IPS DF 6.9 (cell line): ENCODE measurements around the gene LINC01488.

Experiments
- DNase-seq: peaks from one replicate; pipeline ENCODE4 v3.0.0-alpha.2; 2013; ENCODE audit warnings: low read depth, low spot score
- H3K27ac ChIP-seq: one replicate; pipeline ENCODE4 v1.5.1; 2013; ENCODE audit warnings: low read length, control low read depth
- H3K27me3 ChIP-seq: 2 replicates; pipeline ENCODE4 v1.6.1; 2013; ENCODE audit warnings: mild to moderate bottlenecking, low read length; ENCODE audit not compliant: control insufficient read depth, insufficient read depth
- H3K36me3 ChIP-seq: 2 replicates; pipeline ENCODE4 v1.6.1; 2013; ENCODE audit warnings: low read length; ENCODE audit not compliant: control insufficient read depth, insufficient read depth
- H3K4me1 ChIP-seq: 2 replicates; pipeline ENCODE4 v1.6.1; 2013; ENCODE audit warnings: low read length; ENCODE audit not compliant: control insufficient read depth, insufficient read depth
- H3K4me3 ChIP-seq: 2 replicates; pipeline ENCODE4 v1.5.1; 2013; ENCODE audit warnings: mild to moderate bottlenecking, low read length
- H3K9me3 ChIP-seq: 2 replicates; pipeline ENCODE4 v1.6.1; 2013; ENCODE audit warnings: low read length, inconsistent platforms; ENCODE audit not compliant: control insufficient read depth, insufficient read depth
- WGBS: extraction: QIAGEN DNeasy Blood & Tissue Kit; methylation state at CpG from one replicate; pipeline ENCODE4 v1.1.7; 2013; ENCODE audit warnings: mixed read lengths, missing lambda C conversion rate; ENCODE audit not compliant: insufficient read length, insufficient coverage; 5-methylcytosine and 5-hydroxymethylcytosine counted together

Gene LINC01488

DNA sequence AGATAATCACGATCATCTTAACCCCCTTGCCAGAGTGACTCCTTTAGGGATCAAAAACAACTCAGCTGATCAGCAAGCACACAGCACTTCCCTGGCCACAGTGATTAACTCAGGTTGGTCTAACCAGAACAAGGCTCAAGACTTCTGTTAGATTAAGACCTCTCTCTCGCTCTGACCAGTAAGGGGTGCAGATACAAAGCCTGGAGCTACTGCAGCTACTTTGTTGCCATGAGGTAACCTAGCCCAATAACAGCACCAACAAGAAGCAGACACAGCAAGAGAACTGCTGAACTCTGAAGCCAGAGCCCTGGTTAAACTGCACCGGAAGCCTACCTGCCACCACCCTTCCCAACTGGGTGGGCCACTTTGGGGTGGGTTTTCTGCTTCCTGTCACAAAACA is 42.0 kb downstream of the LINC01488 start:
- no peak overlapping the region for H3K27ac ChIP-seq
- no peaks in the 10 kb centered on the region for H3K9me3 ChIP-seq
- peaks cover 3% of the 10 kb centered on the region for H3K4me1 ChIP-seq
- no CpG with 5 or more reads among the region's 3 CpGs for WGBS
- DNase-seq, result no peak
- H3K4me3 ChIP-seq, result no peak overlapping the region
- no peaks in the 10 kb centered on the region; the same call in 1 of the 2 replicates for H3K36me3 ChIP-seq
- H3K27me3 ChIP-seq, result no peaks in the 10 kb centered on the region

DNA sequence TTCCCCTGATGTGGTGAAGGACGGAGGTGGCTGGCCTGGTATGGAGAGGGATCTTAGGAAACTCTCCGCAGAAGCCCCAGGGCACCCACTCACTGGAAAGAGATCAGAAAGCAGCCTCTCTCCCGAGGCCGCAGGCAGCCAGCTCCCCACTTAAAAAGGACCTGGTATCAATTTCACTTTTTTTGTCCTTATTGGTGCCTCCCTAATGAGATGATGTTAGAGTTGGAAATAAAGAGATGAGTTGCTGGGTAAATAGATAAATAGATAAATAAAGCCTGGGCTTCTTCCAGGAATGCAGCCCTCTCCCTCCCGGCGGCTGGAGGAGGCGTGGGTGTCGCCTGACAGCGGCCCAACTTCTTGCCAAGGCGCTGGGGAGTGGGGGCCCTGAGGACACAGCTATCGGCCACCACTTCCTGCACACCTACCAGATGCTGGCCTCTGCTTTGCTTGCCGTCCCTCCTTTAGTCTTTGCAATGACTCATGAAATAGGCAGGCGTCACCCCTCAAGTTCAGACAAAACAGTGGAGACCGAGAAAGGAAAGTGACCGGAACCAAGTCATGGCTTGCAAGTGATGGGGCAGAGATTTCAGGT is 42.9 kb downstream of the LINC01488 start:
- Histone ChIP-seq H3K36me3 (no peaks in the 10 kb centered on the region; the same call in 1 of the 2 replicates), H3K9me3 (no peaks in the 10 kb centered on the region), H3K4me1 (peaks cover 3% of the 10 kb centered on the region), H3K4me3 (no peak overlapping the region), H3K27me3 (no peaks in the 10 kb centered on the region), H3K27ac (no peak overlapping the region)
- no peak for DNase-seq
- no CpG with 5 or more reads among the region's 15 CpGs for WGBS

DNA sequence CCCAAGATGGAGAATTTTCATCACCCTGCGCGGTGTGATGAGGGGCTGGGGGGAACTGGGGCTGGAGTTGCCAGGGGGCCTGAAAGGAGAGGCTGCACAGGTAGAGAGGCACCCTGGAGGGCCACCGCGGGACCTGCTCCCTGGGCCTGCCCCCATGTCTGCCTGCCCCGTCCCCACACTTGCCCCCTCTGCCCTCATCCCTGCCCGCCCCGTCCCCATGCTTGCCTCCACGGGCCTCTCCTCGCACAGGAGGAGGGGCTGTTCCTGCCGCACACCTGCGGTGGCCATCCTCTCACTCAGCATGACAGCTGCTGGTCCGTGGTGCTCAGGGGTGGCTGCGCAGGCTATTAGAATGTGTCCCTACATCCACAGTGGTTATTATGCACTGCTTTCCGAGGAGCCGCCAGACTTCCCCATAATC is 43.5 kb downstream of the LINC01488 start:
- Histone ChIP-seq H3K9me3 (no peaks in the 10 kb centered on the region), H3K4me1 (peaks cover 3% of the 10 kb centered on the region), H3K27me3 (no peaks in the 10 kb centered on the region), H3K27ac (no peak overlapping the region), H3K4me3 (no peak overlapping the region), H3K36me3 (no peaks in the 10 kb centered on the region; the same call in 1 of the 2 replicates)
- no peak for DNase-seq
- no CpG with 5 or more reads among the region's 15 CpGs for WGBS

DNA sequence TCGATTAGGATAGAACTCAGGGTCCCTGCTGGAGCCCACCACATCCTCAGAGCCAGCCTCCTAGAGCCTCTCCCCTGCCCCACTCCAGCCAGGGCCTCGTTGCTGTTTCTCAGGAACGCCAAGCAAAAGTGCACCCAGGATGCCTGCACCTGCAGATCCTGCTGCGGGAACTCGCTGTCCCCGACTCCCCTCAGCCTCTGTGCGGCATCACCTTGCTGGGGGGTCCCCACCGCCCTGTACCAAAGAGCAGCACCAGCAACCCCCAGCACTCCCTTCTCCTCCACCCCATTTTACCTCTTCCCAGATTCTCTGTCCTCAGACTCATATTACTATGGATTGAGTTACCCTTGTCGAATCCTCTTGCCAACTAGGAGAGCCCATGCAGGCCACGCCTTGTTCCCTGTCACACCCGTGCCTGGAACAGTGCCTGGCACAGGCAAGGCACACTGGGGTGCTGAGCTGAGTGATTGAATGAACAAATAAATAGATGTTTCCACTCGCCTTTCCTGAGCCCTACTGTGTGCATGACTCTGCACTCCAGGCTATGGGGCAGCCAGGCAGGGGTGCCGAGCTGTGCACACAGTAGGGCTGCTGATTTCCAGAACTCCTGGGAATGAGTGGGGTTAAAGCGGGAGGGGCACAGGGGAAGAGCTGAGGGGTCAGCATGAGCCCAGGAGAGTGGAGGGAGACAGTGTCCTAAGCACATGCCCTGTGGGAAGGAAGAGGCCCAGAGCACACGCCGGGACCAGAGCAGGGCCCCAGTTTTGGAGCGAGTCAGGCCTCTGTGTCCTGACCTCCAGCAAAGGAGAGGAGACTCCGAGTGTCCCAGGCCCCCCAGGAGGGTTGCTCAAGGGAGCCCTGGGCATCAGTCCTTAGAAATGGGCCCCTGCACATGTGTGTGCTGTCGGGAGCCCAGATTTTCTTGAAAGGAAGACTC is 44.3 kb downstream of the LINC01488 start:
- no CpG with 5 or more reads among the region's 19 CpGs for WGBS
- no peaks in the 10 kb centered on the region for H3K27me3 ChIP-seq
- H3K36me3 ChIP-seq, result no peaks in the 10 kb centered on the region; the same call in 1 of the 2 replicates
- no peak overlapping the region for H3K4me3 ChIP-seq
- H3K27ac ChIP-seq, result no peak overlapping the region
- no peak for DNase-seq
- H3K4me1 ChIP-seq, result peaks cover 3% of the 10 kb centered on the region
- no peaks in the 10 kb centered on the region for H3K9me3 ChIP-seq

DNA sequence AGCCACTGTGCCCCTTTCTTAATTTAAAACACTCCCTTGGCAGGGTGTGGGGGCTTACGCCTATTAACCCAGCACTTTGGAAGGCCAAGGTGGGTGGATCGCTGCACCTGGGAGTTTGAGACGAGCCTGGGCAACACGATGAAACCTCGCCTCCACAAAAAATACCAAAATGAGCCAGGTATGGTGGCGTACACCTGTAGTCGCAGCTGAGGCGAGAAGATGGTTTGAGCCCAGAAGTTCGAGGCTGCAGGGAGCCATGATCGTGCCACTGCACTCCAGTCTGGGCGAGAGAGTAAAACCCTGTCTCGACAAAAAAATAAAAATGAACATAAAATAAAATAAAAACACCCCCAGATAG is 45.0 kb downstream of the LINC01488 start:
- H3K4me1 ChIP-seq, result peaks cover 2% of the 10 kb centered on the region
- DNase-seq, result no peak

DNA sequence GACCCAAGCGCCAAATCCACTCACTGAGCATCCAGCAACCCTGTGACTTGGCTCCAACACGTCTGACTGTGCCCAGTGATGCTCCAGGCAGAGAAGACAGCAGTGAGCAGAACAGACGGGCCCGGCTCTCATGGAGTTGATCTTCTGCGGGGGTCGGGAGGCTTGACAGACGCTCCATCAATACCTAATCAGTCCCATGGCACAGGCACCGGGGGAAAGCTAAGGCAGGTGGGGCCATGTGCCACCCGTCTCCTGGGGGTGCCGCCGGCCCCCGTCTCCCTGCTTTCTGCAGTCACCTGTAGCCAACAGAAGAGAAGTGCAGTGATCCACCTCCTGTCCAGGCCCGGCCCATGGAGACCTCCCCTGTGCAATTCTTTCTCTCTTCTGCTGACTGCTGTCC is 47.5 kb downstream of the LINC01488 start:
- no CpG with 5 or more reads among the region's 13 CpGs for WGBS
- peaks cover 2% of the 10 kb centered on the region for H3K4me1 ChIP-seq
- no peak overlapping the region for H3K4me3 ChIP-seq
- H3K9me3 ChIP-seq, result no peaks in the 10 kb centered on the region
- H3K27me3 ChIP-seq, result no peaks in the 10 kb centered on the region
- no peak for DNase-seq
- H3K36me3 ChIP-seq, result no peaks in the 10 kb centered on the region; the same call in 1 of the 2 replicates
- H3K27ac ChIP-seq, result no peak overlapping the region

More for the DNA sequence above, 45.0 kb downstream of the LINC01488 start:
- no peaks in the 10 kb centered on the region for H3K27me3 ChIP-seq
- no peaks in the 10 kb centered on the region for H3K9me3 ChIP-seq
- no peak overlapping the region for H3K4me3 ChIP-seq
- no peaks in the 10 kb centered on the region; the same call in 1 of the 2 replicates for H3K36me3 ChIP-seq
- no CpG with 5 or more reads among the region's 12 CpGs for WGBS
- no peak overlapping the region for H3K27ac ChIP-seq

DNA sequence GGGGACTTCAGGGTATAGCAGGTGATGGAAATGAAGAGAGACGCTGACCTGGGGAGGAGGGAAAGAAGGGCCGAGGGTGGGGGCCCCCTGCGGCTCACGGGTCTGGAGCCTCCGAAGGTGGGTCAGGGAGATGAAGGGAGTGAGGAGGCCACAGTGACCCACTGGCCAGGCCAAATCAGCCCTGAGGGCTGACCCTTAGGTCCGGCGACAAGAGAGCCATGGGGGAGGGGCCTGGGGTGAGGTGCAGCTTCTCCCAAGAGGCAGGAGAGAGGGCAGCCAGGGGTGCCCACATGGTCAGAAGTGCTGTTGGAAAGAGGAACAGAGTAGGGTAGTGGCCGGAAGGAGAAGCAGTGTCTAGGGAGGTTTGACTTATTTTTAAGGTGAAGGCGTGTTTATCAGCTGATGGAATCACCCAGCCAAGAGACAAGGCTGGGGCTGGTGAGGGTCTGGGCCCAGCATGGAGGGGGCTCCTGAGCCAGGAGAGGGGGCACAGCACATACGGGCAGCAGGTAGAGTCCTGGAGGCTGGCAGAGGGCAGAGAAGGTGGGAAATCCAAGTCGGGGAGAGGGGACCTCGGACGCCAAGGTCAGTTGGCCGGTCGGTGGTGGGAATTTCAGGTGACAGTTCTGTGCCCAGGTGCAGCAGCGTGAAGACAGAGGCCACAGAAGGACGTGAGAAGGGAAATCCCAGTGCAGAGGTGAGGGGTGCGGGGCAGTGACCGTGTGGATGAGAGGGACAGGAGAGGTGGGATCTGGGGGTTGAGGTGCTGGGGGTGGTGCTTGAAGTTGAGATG is 49.0 kb downstream of the LINC01488 start:
- no peaks in the 10 kb centered on the region for H3K27me3 ChIP-seq
- DNase-seq, result no peak
- WGBS, result no CpG with 5 or more reads among the region's 19 CpGs

DNA sequence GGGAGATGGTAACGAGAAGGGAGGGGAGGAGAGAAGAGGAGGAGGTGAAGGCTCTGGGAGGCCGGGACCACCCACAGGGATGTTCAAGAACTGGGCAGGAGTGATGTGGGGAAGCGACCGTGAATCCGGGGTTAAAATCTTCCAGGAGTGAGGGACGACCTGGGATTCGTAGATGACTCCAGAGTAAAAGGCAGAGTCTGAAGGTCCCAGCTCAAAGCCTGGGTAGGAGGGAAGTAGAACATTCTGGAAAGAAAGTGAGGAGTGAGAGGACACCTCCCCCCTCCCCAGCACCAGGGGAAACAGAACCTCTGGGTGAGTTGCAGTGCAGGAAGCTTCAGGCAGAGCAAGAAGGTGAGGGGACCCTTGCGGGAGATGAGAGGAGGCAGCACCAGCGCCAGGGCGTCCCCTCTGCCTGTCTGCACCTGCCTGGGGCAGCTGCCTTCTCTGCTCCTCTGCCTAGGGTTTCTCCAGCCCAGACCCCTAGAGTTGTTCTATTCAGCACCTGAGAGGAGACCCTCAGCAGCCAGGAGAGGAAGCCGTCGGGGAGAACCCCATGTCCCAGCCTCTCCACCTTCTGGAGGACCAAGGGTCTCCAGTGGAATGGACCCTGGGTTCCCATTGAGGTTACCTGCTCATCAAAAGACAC is 49.7 kb downstream of the LINC01488 start:
- no peaks in the 10 kb centered on the region; the same call in 1 of the 2 replicates for H3K4me1 ChIP-seq
- WGBS, result 100% methylated on average over 1 of the region's 12 CpGs
- no peak overlapping the region for H3K27ac ChIP-seq
- DNase-seq, result no peak
- no peak overlapping the region for H3K4me3 ChIP-seq
- no peaks in the 10 kb centered on the region for H3K9me3 ChIP-seq
- no peaks in the 10 kb centered on the region for H3K36me3 ChIP-seq
- H3K27me3 ChIP-seq, result no peaks in the 10 kb centered on the region

More for the DNA sequence above, 49.0 kb downstream of the LINC01488 start:
- Histone ChIP-seq H3K36me3 (no peaks in the 10 kb centered on the region), H3K4me1 (no peaks in the 10 kb centered on the region; the same call in 1 of the 2 replicates), H3K9me3 (no peaks in the 10 kb centered on the region), H3K4me3 (no peak overlapping the region), H3K27ac (no peak overlapping the region)

DNA sequence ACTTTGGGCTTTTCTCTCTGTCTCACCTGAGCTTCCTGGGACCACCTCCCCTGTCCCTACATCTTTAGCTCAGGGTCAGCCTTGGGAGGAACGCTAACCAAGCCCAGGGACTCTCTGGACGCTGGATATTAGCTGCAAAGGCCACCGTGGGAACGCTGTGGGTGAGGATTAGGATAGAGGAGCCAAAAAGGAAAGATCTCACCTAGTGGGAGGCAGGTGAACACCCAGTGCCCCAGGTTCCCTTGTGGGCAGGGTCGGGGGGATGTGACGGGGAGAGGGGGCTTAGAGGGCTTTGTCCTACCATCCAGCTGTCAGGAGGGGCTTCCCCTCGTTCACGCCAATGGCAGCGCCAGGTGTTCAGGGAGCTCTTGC is 50.2 kb downstream of the LINC01488 start:
- no CpG with 5 or more reads among the region's 9 CpGs for WGBS
- Histone ChIP-seq H3K36me3 (no peaks in the 10 kb centered on the region), H3K9me3 (no peaks in the 10 kb centered on the region), H3K4me1 (no peaks in the 10 kb centered on the region; the same call in 1 of the 2 replicates), H3K27ac (no peak overlapping the region), H3K27me3 (no peaks in the 10 kb centered on the region), H3K4me3 (no peak overlapping the region)
- DNase-seq, result no peak
